SK-N-SH (cell line): Measurements from ENCODE around the gene PSMC2. TPM values are rescaled to one million over a fixed set of nuclear protein-coding genes. Genes with fewer than 3 reads are reported as not detected.

Experiments used
- CTCF ChIA-PET: fragments of 300-600, 350-600 bp; formaldehyde crosslinking; extraction: SDS; loops from one replicate; lab custom pipeline; 2021; lab: Yijun Ruan, JAX
- POLR2A ChIA-PET: fragments of 350-600 bp; sonication (Branson Sonifier 250); formaldehyde crosslinking; extraction: SDS; loops from one replicate; lab custom pipeline; 2020; ENCODE audit warnings: antibody characterized with exemption, inconsistent platforms; lab: Yijun Ruan, JAX
- DNase-seq: peaks from one replicate; pipeline ENCODE4 v3.0.0; 2012
- H2AFZ ChIP-seq: fragments of 200-600 bp; sonication (generic); 2 replicates; pipeline ENCODE4 v1.8.1; 2016; ENCODE audit warnings: antibody characterized with exemption, mild to moderate bottlenecking, low read depth
- H3F3A ChIP-seq: fragments of 200-600 bp; sonication (generic); replicated peaks from 2 replicates; pipeline ENCODE3; 2016; ENCODE audit warnings: antibody characterized with exemption, mild to moderate bottlenecking; ENCODE audit not compliant: insufficient read depth
- H3K27ac ChIP-seq, 2 experiments: fragments of 200-500 bp in 1 of 2; fragments of 200-600 bp in 1 of 2; sonication (Bioruptor generic) in 1 of 2; sonication (generic), shearing (Covaris generic) in 1 of 2; 2 replicates each; pipeline versions ENCODE4 v1.5.1 to v1.6.1; 2014 to 2016; ENCODE audit warnings: low read depth in 2 of 2, inconsistent platforms in 1 of 2, low read length in 1 of 2, mild to moderate bottlenecking in 1 of 2, mixed read lengths in 1 of 2
- H3K27me3 ChIP-seq: fragments of 200-600 bp; sonication (generic), shearing (Covaris generic); 2 replicates; pipeline ENCODE4 v1.6.1; 2016; ENCODE audit warnings: mixed run types; ENCODE audit not compliant: insufficient read depth
- H3K36me3 ChIP-seq, 2 experiments: fragments of 200-500 bp in 1 of 2; fragments of 200-600 bp in 1 of 2; sonication (Bioruptor generic) in 1 of 2; sonication (generic) in 1 of 2; replicated peaks in 1 of 2; 2 replicates each; pipeline versions ENCODE3 to v1.5.1; 2014 to 2016; ENCODE audit warnings: low read length in 1 of 2, mild to moderate bottlenecking in 1 of 2; ENCODE audit not compliant: insufficient read depth in 2 of 2, control insufficient read depth in 1 of 2
- H3K4me1 ChIP-seq, 2 experiments: fragments of 200-500 bp in 1 of 2; fragments of 200-600 bp in 1 of 2; sonication (Bioruptor generic) in 1 of 2; sonication (generic), shearing (Covaris generic) in 1 of 2; 2 replicates each; pipeline versions ENCODE4 v1.5.1 to v1.6.1; 2014 to 2016; ENCODE audit warnings: low read depth in 1 of 2, low read length in 1 of 2, mixed run types in 1 of 2; ENCODE audit not compliant: insufficient read depth in 2 of 2, control insufficient read depth in 1 of 2
- H3K4me2 ChIP-seq: fragments of 200-600 bp; sonication (generic), shearing (Covaris generic); 2 replicates; pipeline ENCODE4 v1.6.1; 2017; ENCODE audit warnings: mixed run types
- H3K4me3 ChIP-seq, 2 experiments: fragments of 200-500 bp in 1 of 2; fragments of 200-600 bp in 1 of 2; sonication (Bioruptor generic) in 1 of 2; sonication (generic), shearing (Covaris generic) in 1 of 2; 2 replicates each; pipeline versions ENCODE4 v1.5.1 to v1.8.1; 2014 to 2016; ENCODE audit warnings: low read depth in 2 of 2, inconsistent platforms in 1 of 2, low read length in 1 of 2, mild to moderate bottlenecking in 1 of 2, mixed read lengths in 1 of 2, moderate library complexity in 1 of 2
- H3K79me2 ChIP-seq: fragments of 200-600 bp; sonication (generic); 2 replicates; pipeline ENCODE4 v1.8.1; 2017; ENCODE audit warnings: mild to moderate bottlenecking; ENCODE audit not compliant: insufficient read depth
- H3K9ac ChIP-seq: fragments of 200-600 bp; sonication (generic); 2 replicates; pipeline ENCODE4 v1.6.1; 2017; ENCODE audit warnings: mixed run types
- H3K9me2 ChIP-seq: fragments of 200-600 bp; sonication (generic); 2 replicates; pipeline ENCODE4 v1.6.1; 2017; ENCODE audit warnings: mixed run types
- H3K9me3 ChIP-seq: fragments of 200-600 bp; sonication (generic); 2 replicates; pipeline ENCODE4 v1.6.1; 2017; ENCODE audit warnings: mixed run types, mild to moderate bottlenecking, moderate library complexity
- H4K20me1 ChIP-seq: fragments of 200-600 bp; sonication (generic); 2 replicates; pipeline ENCODE4 v1.6.1; 2017; ENCODE audit warnings: mild to moderate bottlenecking, mixed run types; ENCODE audit not compliant: insufficient read depth
- CHD2 ChIP-seq: fragments of 150-350 bp; IDR thresholded peaks from 2 replicates; pipeline ENCODE4 v1.6.1; 2018; ENCODE audit warnings: low read length; ENCODE audit not compliant: partially characterized antibody
- ELF1 ChIP-seq: IDR thresholded peaks from 2 replicates; pipeline ENCODE4 v1.4.0; 2012
- EP300 ChIP-seq, 2 experiments: IDR thresholded peaks; 2 replicates each; pipeline versions ENCODE4 v1.4.0 to v1.6.1; 2012; ENCODE audit warnings: borderline replicate concordance in 1 of 2, low read depth in 1 of 2, low read length in 1 of 2
- FOSL2 ChIP-seq: IDR thresholded peaks from 2 replicates; pipeline ENCODE4 v1.4.0; 2012; ENCODE audit warnings: low read depth, mild to moderate bottlenecking, moderate library complexity, borderline replicate concordance
- FOXJ3 ChIP-seq: sonication (generic); formaldehyde crosslinking; IDR thresholded peaks from 2 replicates; pipeline ENCODE4 v1.5.1; 2020; ENCODE audit warnings: mild to moderate bottlenecking, missing genetic modification reagents
- GATA2 ChIP-seq: sonication (generic); formaldehyde crosslinking; IDR thresholded peaks from 2 replicates; pipeline ENCODE4 v1.5.0; 2020; ENCODE audit warnings: mild to moderate bottlenecking, missing genetic modification reagents
- IRF3 ChIP-seq: fragments of 150-350 bp; IDR thresholded peaks from 2 replicates; pipeline ENCODE4 v1.6.1; 2016; ENCODE audit warnings: mild to moderate bottlenecking, low read depth, low read length
- JUND ChIP-seq: IDR thresholded peaks from 2 replicates; pipeline ENCODE4 v1.4.0; 2012
- MAX ChIP-seq: IDR thresholded peaks from 2 replicates; pipeline ENCODE4 v1.4.0; 2012; ENCODE audit warnings: low read depth
- NFIC ChIP-seq: IDR thresholded peaks from 2 replicates; pipeline ENCODE4 v1.4.0; 2012; ENCODE audit warnings: borderline replicate concordance
- NRF1 ChIP-seq: IDR thresholded peaks from 2 replicates; pipeline ENCODE4 v1.6.1; 2012; ENCODE audit warnings: low read depth, mild to moderate bottlenecking, low read length
- PBX3 ChIP-seq: IDR thresholded peaks from 2 replicates; pipeline ENCODE4; 2012
- POLR2AphosphoS5 ChIP-seq: IDR thresholded peaks from 2 replicates; pipeline ENCODE4 v1.6.1; 2012; ENCODE audit warnings: low read depth, low read length
- RAD21 ChIP-seq: IDR thresholded peaks from 2 replicates; pipeline ENCODE4 v1.6.1; 2012; ENCODE audit warnings: mild to moderate bottlenecking, low read length
- RCOR1 ChIP-seq: fragments of 150-350 bp; IDR thresholded peaks from 2 replicates; pipeline ENCODE4 v1.6.1; 2017; ENCODE audit warnings: antibody characterized with exemption, low read length
- RXRA ChIP-seq: IDR thresholded peaks from 2 replicates; pipeline ENCODE4 v1.4.0; 2012; ENCODE audit warnings: low read depth, mild to moderate bottlenecking, borderline replicate concordance
- SIN3A ChIP-seq: IDR thresholded peaks from 2 replicates; pipeline ENCODE4 v1.6.1; 2012; ENCODE audit warnings: low read depth, mild to moderate bottlenecking, low read length, moderate library complexity, borderline replicate concordance
- SMC3 ChIP-seq: IDR thresholded peaks from 2 replicates; pipeline ENCODE4 v1.6.1; 2012; ENCODE audit warnings: low read depth, low read length, improper control_type of control experiment
- TAF1 ChIP-seq: IDR thresholded peaks from 2 replicates; pipeline ENCODE4 v1.6.1; 2012; ENCODE audit warnings: low read depth, mild to moderate bottlenecking, low read length, moderate library complexity, borderline replicate concordance
- TCF12 ChIP-seq: IDR thresholded peaks from 2 replicates; pipeline ENCODE4 v1.4.0; 2012
- USF2 ChIP-seq: fragments of 150-350 bp; IDR thresholded peaks from 2 replicates; pipeline ENCODE4 v1.6.1; 2017; ENCODE audit warnings: antibody characterized with exemption, low read length, low read depth, borderline replicate concordance
- YY1 ChIP-seq: IDR thresholded peaks from 2 replicates; pipeline ENCODE4 v1.4.0; 2012; ENCODE audit warnings: low read depth, mild to moderate bottlenecking
- ZBTB33 ChIP-seq: IDR thresholded peaks from 2 replicates; pipeline ENCODE4 v1.4.0; 2012; ENCODE audit warnings: low read depth, borderline replicate concordance
- WGBS: methylation state at CpG from one replicate; pipeline ENCODE4 v1.1.6; 2017; ENCODE audit warnings: low lambda C conversion rate; 5-methylcytosine and 5-hydroxymethylcytosine counted together
- polyA plus RNA-seq, 3 experiments: library from polyadenylated mRNA; depleted of rRNA; stranded (reverse); fragments of >200 nt; gene quantifications; 2 replicates each; pipeline ENCODE4 v1.2.3, GENCODE V29; 2012

Gene PSMC2
- polyA plus RNA-seq, 1 of the 3 experiments (the other 2 are of a cell fraction), result 231 TPM

- no peak overlapping the region for H3K27ac ChIP-seq
- no peaks in the 10 kb centered on the region for H3K9me2 ChIP-seq
- H2AFZ ChIP-seq, result no peak overlapping the region
- TF ChIP-seq TCF12, result no peak
- no peak for TF ChIP-seq USF2
- no peak for TF ChIP-seq POLR2AphosphoS5
- TF ChIP-seq SMC3, result no peak
- TF ChIP-seq ELF1, result no peak
- no peak for TF ChIP-seq IRF3
- TF ChIP-seq NRF1, result no peak
- TF ChIP-seq MAX, result no peak
- TF ChIP-seq YY1, result no peak
- no peak for TF ChIP-seq FOSL2
- TF ChIP-seq NFIC, result no peak
- no peak for TF ChIP-seq PBX3
- no peak for TF ChIP-seq EP300 (IDR thresholded peaks at IDR 0.05; ENCODE audit: borderline replicate concordance in 1 of 2, low read depth in 1 of 2, low read length in 1 of 2)
- no peak for TF ChIP-seq RCOR1
- TF ChIP-seq CHD2, result no peak
- TF ChIP-seq, all 33 proteins: peak for 0
- Histone ChIP-seq H3K9ac (0 out of 2 replicates have a peak overlapping the region, but pooled peaks have one; percentile 88), H3K4me2 (no peak overlapping the region; the same call in 1 of the 2 replicates), H3K4me1 (peaks cover 7 to 15% of the 10 kb centered on the region in 2 experiments; a peak in 2 of 4 replicates), H3K36me3 (peaks cover 51 to 60% of the 10 kb centered on the region in 2 experiments), H3K27me3 (no peaks in the 10 kb centered on the region), H3K4me3 (no peak overlapping the region), H3K9me3 (no peaks in the 10 kb centered on the region), H3K79me2 (peaks cover 61% of the 10 kb centered on the region), H4K20me1 (no peaks in the 10 kb centered on the region), H3F3A (peaks cover 23% of the 10 kb centered on the region)
- ChIA-PET CTCF (interaction anchor here (1.1 to 2.1 kb wide), 4 partner anchors 8 to 237 kb away, joined by 3 to 6 read pairs (median 6); no protein-coding TSS in a partner anchor), POLR2A (interaction anchor here (1.9 kb wide), 1 partner anchor 11 kb away, joined by 6 read pairs; no protein-coding TSS in a partner anchor)
- 97% methylated on average over 6 of the region's 6 CpGs for WGBS
- DNase-seq, result no peak
Observed at GRCh38 chr7:103299660-103300059, 47.8 kb upstream of the PSMC2 start.

- Histone ChIP-seq H3K27me3 (no peaks in the 10 kb centered on the region), H3K9me2 (no peaks in the 10 kb centered on the region), H3K4me2 (no peak overlapping the region), H3K79me2 (peaks cover 72% of the 10 kb centered on the region), H3K27ac (no peak overlapping the region), H4K20me1 (no peaks in the 10 kb centered on the region), H3K9me3 (no peaks in the 10 kb centered on the region), H3K9ac (no peak overlapping the region), H3K4me1 (peaks cover 7 to 15% of the 10 kb centered on the region in 2 experiments; a peak in 2 of 4 replicates), H3K36me3 (peaks cover 66 to 77% of the 10 kb centered on the region in 2 experiments), H3F3A (peaks cover 29% of the 10 kb centered on the region), H2AFZ (no peak overlapping the region), H3K4me3 (no peak overlapping the region)
- POLR2A ChIA-PET, result no interaction called here
- 79% methylated on average over 2 of the region's 2 CpGs for WGBS
- no peak for DNase-seq
- CTCF ChIA-PET, result interaction anchor here (0.6 to 1.5 kb wide), 3 partner anchors 10 to 96 kb away, joined by 3 to 6 read pairs (median 3); no protein-coding TSS in a partner anchor
- no peak for TF ChIP-seq JUND
- no peak for TF ChIP-seq SIN3A
- no peak for TF ChIP-seq FOXJ3 (CRISPR knock-in tag)
- TF ChIP-seq POLR2AphosphoS5, result no peak
- TF ChIP-seq IRF3, result no peak
- TF ChIP-seq RXRA, result no peak
- no peak for TF ChIP-seq GATA2 (CRISPR knock-in tag)
- TF ChIP-seq TAF1, result no peak
- TF ChIP-seq ZBTB33, result no peak
- TF ChIP-seq RAD21, result no peak
- TF ChIP-seq NRF1, result no peak
Observed at GRCh38 chr7:103301441-103301840, 46.0 kb upstream of the PSMC2 start.
